ENCODE data around the gene EXOC3L4. TPM values are rescaled to one million over a fixed set of nuclear protein-coding genes. Genes with fewer than 3 reads are reported as not detected.

Gene EXOC3L4
- total and polyA plus RNA-seq, 9 of the 15 experiments (the other 6 are each of a cell fraction or from before 2014, with no cell fraction given), result 0.10 to 6.7 (median 0.98) TPM; not detected in 1

GRCh38 chr14:103136388-103137271, 42.1 kb downstream of the EXOC3L4 start (continued):
- TF ChIP-seq BACH1 (tag; IDR thresholded peaks at IDR 0.05) (peak; percentile 96), HDAC2 (IDR thresholded peaks at IDR 0.05) (peak; percentile 57; the same call in 1 of the 2 replicates), ILK (tag; IDR thresholded peaks at IDR 0.05; ENCODE audit: borderline replicate concordance, low read depth) (no peak), ZNF668 (CRISPR knock-in tag; IDR thresholded peaks at IDR 0.05) (no peak), MAFG (tag; conservative IDR thresholded peaks at IDR 0.05) (peak; percentile 95), MGA (IDR thresholded peaks at IDR 0.05) (peak; percentile 80), SIN3A (IDR thresholded peaks at IDR 0.05; ENCODE audit: borderline replicate concordance in 2 of 2, control insufficient read depth in 1 of 2, low read depth in 2 of 2, low read length in 2 of 2) (no peak), ID3 (CRISPR knock-in tag; IDR thresholded peaks at IDR 0.05) (no peak), ID3 (tag; IDR thresholded peaks at IDR 0.05) (peak; percentile 34; the same call in 1 of the 2 replicates), MAFF (IDR thresholded peaks at IDR 0.05; ENCODE audit: low read length) (peak; percentile 88), MTA3 (IDR thresholded peaks at IDR 0.05; ENCODE audit: borderline replicate concordance) (peak; percentile 55; the same call in 1 of the 2 replicates), DACH1 (IDR thresholded peaks at IDR 0.05; ENCODE audit: partially characterized antibody) (peak; percentile 0), SRSF9 (IDR thresholded peaks at IDR 0.05; ENCODE audit: borderline replicate concordance, low read depth, low read length) (no peak), ETV5 (CRISPR knock-in tag; IDR thresholded peaks at IDR 0.05; ENCODE audit: low read depth) (no peak), E2F3 (CRISPR knock-in tag; IDR thresholded peaks at IDR 0.05) (0 out of 2 replicates have a peak, but pooled peaks have one; percentile 43), ELF4 (CRISPR knock-in tag; IDR thresholded peaks at IDR 0.05) (0 out of 2 replicates have a peak, but pooled peaks have one; percentile 55)
